Endodermal cell (in vitro differentiated cells): Measurements from ENCODE around the gene SPRED1. TPM values are rescaled to one million over a fixed set of nuclear protein-coding genes. Genes with fewer than 3 reads are reported as not detected.

Experiments used
- DNase-seq: peaks from one replicate; pipeline ENCODE4 v3.0.0-alpha.2; 2017
- H3K27ac ChIP-seq: 2 replicates; pipeline ENCODE4 v1.5.1; 2013; ENCODE audit warnings: mild to moderate bottlenecking, low read depth, low read length, moderate library complexity
- H3K27me3 ChIP-seq: 2 replicates; pipeline ENCODE4 v1.6.1; 2013; ENCODE audit warnings: mild to moderate bottlenecking, low read length, moderate library complexity; ENCODE audit not compliant: insufficient read depth, control insufficient read depth, poor library complexity, severe bottlenecking
- H3K36me3 ChIP-seq: 2 replicates; pipeline ENCODE4 v1.7.0; 2013; ENCODE audit warnings: mild to moderate bottlenecking, low read length, moderate library complexity; ENCODE audit not compliant: control insufficient read depth, insufficient read depth
- H3K4me1 ChIP-seq: one replicate; pipeline ENCODE4 v1.7.0; 2013; ENCODE audit warnings: low read length; ENCODE audit not compliant: control insufficient read depth, insufficient read depth
- H3K4me3 ChIP-seq: 2 replicates; pipeline ENCODE4 v1.5.1; 2013; ENCODE audit warnings: mild to moderate bottlenecking, low read length, moderate library complexity
- H3K9ac ChIP-seq: 2 replicates; pipeline ENCODE4 v1.6.1; 2013; ENCODE audit warnings: mild to moderate bottlenecking, low read length, moderate library complexity; ENCODE audit not compliant: poor library complexity, severe bottlenecking; ENCODE audit errors: extremely low read depth
- H3K9me3 ChIP-seq: 2 replicates; pipeline ENCODE4 v1.6.1; 2013; ENCODE audit warnings: mild to moderate bottlenecking, low read length, moderate library complexity; ENCODE audit not compliant: control insufficient read depth
- H3K27ac Mint-ChIP-seq: 2 replicates; pipeline ENCODE4 v1.8.0; 2020; ENCODE audit warnings: mixed read lengths
- H3K27me3 Mint-ChIP-seq: 2 replicates; pipeline ENCODE4 v1.8.0; 2021; ENCODE audit warnings: mild to moderate bottlenecking, mixed read lengths; ENCODE audit not compliant: insufficient read depth
- H3K36me3 Mint-ChIP-seq: 2 replicates; pipeline ENCODE4 v1.8.0; 2020; ENCODE audit warnings: low read depth, mixed read lengths
- H3K4me1 Mint-ChIP-seq: 2 replicates; pipeline ENCODE4 v1.8.0; 2020; ENCODE audit warnings: mixed read lengths
- H3K4me3 Mint-ChIP-seq: 2 replicates; pipeline ENCODE4 v1.8.0; 2020; ENCODE audit warnings: mild to moderate bottlenecking, moderate library complexity, mixed read lengths
- H3K9me3 Mint-ChIP-seq: 2 replicates; pipeline ENCODE4 v1.8.0; 2020; ENCODE audit warnings: mild to moderate bottlenecking, mixed read lengths
- CTCF ChIP-seq: fragments of 200-600 bp; sonication (generic); conservative IDR thresholded peaks from 2 replicates; pipeline ENCODE4 v1.5.0; 2021; ENCODE audit warnings: antibody characterized with exemption, mild to moderate bottlenecking
- WGBS, 2 experiments: methylation state at CpG; one replicate each; pipeline versions ENCODE4 v1.1.5 to v1.1.7; 2013; ENCODE audit warnings: missing lambda C conversion rate in 2 of 2, mixed read lengths in 1 of 2; ENCODE audit not compliant: insufficient coverage in 1 of 2, insufficient read length in 1 of 2; 5-methylcytosine and 5-hydroxymethylcytosine counted together
- total RNA-seq, 2 donors: library from RNA; stranded (reverse); fragmentation: NEBNext Ultra II Directional in 1 of 2; extraction: Animal tissue kit (Norgen Biotek cat#: 25700) in 1 of 2; gene quantifications; 2 replicates in 1 of 2; 3 replicates in 1 of 2; pipeline ENCODE4 v1.2.1, GENCODE V29; 2021

Gene SPRED1
- total RNA-seq, 2 donors from 2014 or later = 50.8 to 61.7 TPM

GRCh38 chr15:38401106-38401505 lies 148.5 kb downstream of the SPRED1 start:
- no peak for DNase-seq
- Mint-ChIP-seq H3K27ac (no peak overlapping the region), H3K4me3 (no peak overlapping the region), H3K4me1 (peaks cover 19% of the 10 kb centered on the region), H3K27me3 (no peaks in the 10 kb centered on the region), H3K9me3 (peaks cover 10% of the 10 kb centered on the region), H3K36me3 (no peaks in the 10 kb centered on the region)
- H3K4me1 ChIP-seq = peaks cover 9% of the 10 kb centered on the region
- 78 to 95% methylated on average over 5 to 6 of the region's 6 CpGs for WGBS, 2 experiments
- H3K9ac ChIP-seq = no peak overlapping the region
- no peak for TF ChIP-seq CTCF
- H3K9me3 ChIP-seq = peaks cover 4% of the 10 kb centered on the region
- no peaks in the 10 kb centered on the region for H3K27me3 ChIP-seq
- no peaks in the 10 kb centered on the region for H3K36me3 ChIP-seq
- H3K4me3 ChIP-seq = no peak overlapping the region
- H3K27ac ChIP-seq = no peak overlapping the region

GRCh38 chr15:38401701-38402100 lies 149.1 kb downstream of the SPRED1 start:
- no peaks in the 10 kb centered on the region for H3K36me3 Mint-ChIP-seq
- no peaks in the 10 kb centered on the region for H3K27me3 Mint-ChIP-seq
- Histone ChIP-seq H3K36me3 (no peaks in the 10 kb centered on the region), H3K4me1 (peaks cover 9% of the 10 kb centered on the region), H3K4me3 (no peak overlapping the region), H3K9me3 (peaks cover 4% of the 10 kb centered on the region), H3K27ac (no peak overlapping the region), H3K27me3 (no peaks in the 10 kb centered on the region), H3K9ac (no peak overlapping the region)
- WGBS, 2 experiments = 87% methylated on average over 5 of the region's 5 CpGs; no CpG with 5 or more reads in 1 of the 2 experiments
- H3K27ac Mint-ChIP-seq = no peak overlapping the region
- DNase-seq = no peak
- TF ChIP-seq CTCF = no peak
- H3K4me1 Mint-ChIP-seq = peaks cover 17% of the 10 kb centered on the region
- no peak overlapping the region for H3K4me3 Mint-ChIP-seq
- peaks cover 10% of the 10 kb centered on the region for H3K9me3 Mint-ChIP-seq

GRCh38 chr15:38406436-38406835 lies 153.8 kb downstream of the SPRED1 start:
- 85 to 89% methylated on average over 7 of the region's 7 CpGs for WGBS, 2 experiments
- H3K9me3 ChIP-seq = peaks cover 4% of the 10 kb centered on the region
- H3K9me3 Mint-ChIP-seq = peaks cover 10% of the 10 kb centered on the region
- no peak overlapping the region for H3K27ac Mint-ChIP-seq
- H3K36me3 ChIP-seq = no peaks in the 10 kb centered on the region
- TF ChIP-seq CTCF = no peak
- no peak overlapping the region for H3K4me3 ChIP-seq
- H3K4me1 ChIP-seq = no peaks in the 10 kb centered on the region
- H3K27me3 Mint-ChIP-seq = no peaks in the 10 kb centered on the region
- no peaks in the 10 kb centered on the region for H3K36me3 Mint-ChIP-seq
- H3K4me3 Mint-ChIP-seq = no peak overlapping the region
- no peak overlapping the region for H3K9ac ChIP-seq
- no peaks in the 10 kb centered on the region for H3K27me3 ChIP-seq
- H3K27ac ChIP-seq = no peak overlapping the region
- no peaks in the 10 kb centered on the region for H3K4me1 Mint-ChIP-seq
- DNase-seq = no peak

Other genes with a start within 250 kb of the SPRED1 start
- 10 to 100 TPM; 54.3 to 55.9 TPM for gene FAM98B, start 201.3 kb downstream of the SPRED1 start, total RNA-seq